ENCODE data around the gene MRPS15. TPM values are rescaled to one million over a fixed set of nuclear protein-coding genes. Genes with fewer than 3 reads are reported as not detected.
A peak's percentile ranks its signal among the peaks of the same experiment; 100 is the strongest.

Gene MRPS15
- total and polyA plus RNA-seq, 2 of the 13 experiments (the other 11 are each of a cell fraction or from before 2014, with no cell fraction given): 59.0 to 113 TPM

- Histone ChIP-seq H3K79me2 (ENCODE audit: insufficient read depth, low read length) (no peaks in the 10 kb centered on the region), H3K4me2 (ENCODE audit: low read depth, low read length) (no peak overlapping the region; the same call in 1 of the 2 replicates), H3K36me3 (replicated peaks in 1 of 2; ENCODE audit: control insufficient read depth in 1 of 2, insufficient read depth in 2 of 2, low read length in 2 of 2) (no peaks in the 10 kb centered on the region), H3K9me3 (ENCODE audit: low read length) (no peaks in the 10 kb centered on the region), H3K4me1 (ENCODE audit: insufficient read depth, low read length) (peaks cover 52% of the 10 kb centered on the region), H3K27ac (ENCODE audit: extremely low read length, insufficient read depth, low read length) (no peak overlapping the region), H3K27me3 (ENCODE audit: control insufficient read depth in 1 of 2, insufficient read depth in 2 of 2, low read length in 2 of 2) (no peaks in the 10 kb centered on the region), H4K20me1 (ENCODE audit: insufficient read depth, low read length) (no peaks in the 10 kb centered on the region), H3K9ac (ENCODE audit: insufficient read depth, low read depth, low read length) (no peak overlapping the region), H3K4me3 (replicated peaks in 1 of 3; ENCODE audit: insufficient read depth in 1 of 3, low read depth in 2 of 3, low read length in 3 of 3) (no peak overlapping the region), H2AFZ (ENCODE audit: low read length) (no peak overlapping the region)
- intact Hi-C loops (cut with micrococcal nuclease; ENCODE audit: unreplicated experiment): no loop called here
- BruUV-seq (replicated peaks): no TSS peak
- in situ Hi-C loops (cut with HindIII; ENCODE audit: extremely low pct_ligation_motif_present, low pct_unique_long_range_greater_than_20kb): no loop called here
- no peak for ATAC-seq
- WGBS (ENCODE audit: low lambda C conversion rate): 0% methylated on average over 1 of the region's 1 CpG
- CTCF ChIA-PET (ENCODE audit: low intra/inter-chr PET ratio, low total read pairs): no interaction called here
- FAIRE-seq: no peak
- DNase-seq (ENCODE audit: low spot score): no peak
- POLR2A ChIA-PET: no interaction called here
- TF ChIP-seq ZNF672 (CRISPR knock-in tag; IDR thresholded peaks at IDR 0.05) (no peak), HBP1 (CRISPR knock-in tag; IDR thresholded peaks at IDR 0.05; ENCODE audit: low read depth) (no peak), ZNF460 (CRISPR knock-in tag; IDR thresholded peaks at IDR 0.05; ENCODE audit: borderline replicate concordance) (no peak), ZNF138 (CRISPR knock-in tag; IDR thresholded peaks at IDR 0.05; ENCODE audit: low read depth) (no peak), CREB3 (CRISPR knock-in tag; IDR thresholded peaks at IDR 0.05) (no peak), ZBTB25 (CRISPR knock-in tag; IDR thresholded peaks at IDR 0.05) (no peak), HNF4A (CRISPR knock-in tag; IDR thresholded peaks at IDR 0.05) (peak; percentile 53; the same call in 1 of the 2 replicates), CSRNP1 (CRISPR knock-in tag; IDR thresholded peaks at IDR 0.05) (no peak), CREBL2 (CRISPR knock-in tag; IDR thresholded peaks at IDR 0.05; ENCODE audit: borderline replicate concordance) (no peak), SYNCRIP (IDR thresholded peaks at IDR 0.05; ENCODE audit: insufficient read depth, low read depth, low read length) (no peak), IRF2 (CRISPR knock-in tag; IDR thresholded peaks at IDR 0.05) (no peak), IRF1 (CRISPR knock-in tag; IDR thresholded peaks at IDR 0.05; ENCODE audit: low read depth) (no peak), CEBPG (CRISPR knock-in tag; IDR thresholded peaks at IDR 0.05) (0 out of 2 replicates have a peak, but pooled peaks have one; percentile 6), RAD21 (CRISPR knock-in tag; IDR thresholded peaks at IDR 0.05) (no peak), ZNF33B (CRISPR knock-in tag; IDR thresholded peaks at IDR 0.05) (no peak), PLRG1 (conservative IDR thresholded peaks at IDR 0.05) (no peak), SAP130 (CRISPR knock-in tag; IDR thresholded peaks at IDR 0.05; ENCODE audit: low read depth) (no peak), SP5 (CRISPR knock-in tag; IDR thresholded peaks at IDR 0.05; ENCODE audit: borderline replicate concordance, low read depth) (no peak), CTCF (CRISPR knock-in tag; IDR thresholded peaks at IDR 0.05) (no peak)
Observed at GRCh38 chr1:36503159-36503558, 39.0 kb upstream of the MRPS15 start.

Measured in HepG2 (cell line).